ENCODE measurements around the gene FSTL5. TPM values are rescaled to one million over a fixed set of nuclear protein-coding genes. Genes with fewer than 3 reads are reported as not detected.

The FSTL5 gene
- total RNA-seq, 1 donor from 2014 or later: 2.4 TPM

GRCh38 chr4:161336016-161336530 is 827.7 kb downstream of the FSTL5 start:
- no peak for DNase-seq (ENCODE audit: low spot score)
